ENCODE measurements around the gene ESRRA.

DNA sequence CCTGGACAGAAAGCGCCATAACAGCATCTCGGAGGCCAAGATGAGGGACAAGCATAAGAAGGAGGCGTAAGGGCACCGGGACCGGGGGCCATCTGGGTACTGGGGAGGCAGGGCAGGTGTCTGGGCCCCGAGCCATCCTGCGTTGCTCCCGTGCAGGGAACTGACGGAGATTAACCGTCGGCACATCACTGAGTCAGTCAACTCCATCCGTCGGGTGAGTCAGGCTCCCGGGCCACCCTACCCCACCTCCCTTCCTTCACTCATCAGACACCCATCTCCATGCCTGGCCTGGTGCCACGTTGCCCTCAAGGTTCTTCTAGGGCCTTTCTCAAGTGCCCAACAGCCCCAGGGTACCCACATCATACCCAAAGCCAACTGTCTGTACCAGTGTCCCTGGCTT is 39.0 kb upstream of the ESRRA start:
- TF ChIP-seq EZH2 (IDR thresholded peaks at IDR 0.05; ENCODE audit: insufficient read depth, poor library complexity, severe bottlenecking) (no peak), EZH2phosphoT487 (IDR thresholded peaks at IDR 0.05; ENCODE audit: insufficient read depth, low read depth) (no peak)

Data from GM23248 (cell line).